GM21737 (cell line): Measurements from ENCODE around the gene GATAD2A.
A peak's percentile ranks its signal among the peaks of the same experiment; 100 is the strongest.

Source experiments
- ATAC-seq: cut with Tn5 transposase; IDR thresholded peaks from one replicate; pipeline ENCODE4 v1.9.1; 2021; ENCODE audit warnings: mild to moderate bottlenecking, moderate library complexity; ENCODE audit not compliant: unreplicated experiment

The GATAD2A gene

GRCh38 chr19:19529783-19530422 lies 124.4 kb downstream of the GATAD2A start:
- ATAC-seq = no peak

GRCh38 chr19:19530423-19530804 lies 124.9 kb downstream of the GATAD2A start:
- no peak for ATAC-seq

GRCh38 chr19:19530889-19531288 lies 125.4 kb downstream of the GATAD2A start:
- no peak for ATAC-seq

GRCh38 chr19:19531951-19532805 lies 126.7 kb downstream of the GATAD2A start:
- ATAC-seq = peak; percentile 50

GRCh38 chr19:19532806-19533701 lies 127.6 kb downstream of the GATAD2A start:
- no peak for ATAC-seq

- no peak for ATAC-seq
These were observed 128.4 kb downstream of the GATAD2A start for GRCh38 chr19:19533841-19534240.

- no peak for ATAC-seq
These were observed 129.2 kb downstream of the GATAD2A start for GRCh38 chr19:19534556-19535265.

GRCh38 chr19:19535311-19536191 lies 130.1 kb downstream of the GATAD2A start:
- no peak for ATAC-seq

- no peak for ATAC-seq
These were observed 131.9 kb downstream of the GATAD2A start for GRCh38 chr19:19537075-19538048.

- no peak for ATAC-seq
These were observed 132.7 kb downstream of the GATAD2A start, which contains the start of gene CILP2 for GRCh38 chr19:19538061-19538784. Gene CILP2 (plus strand): TSS chr19:19538265. CDS start chr19:19538350, 85 bp downstream.

- no peak for ATAC-seq
These were observed 133.3 kb downstream of the GATAD2A start for GRCh38 chr19:19538785-19539166.

- no peak for ATAC-seq
These were observed 134.2 kb downstream of the GATAD2A start for GRCh38 chr19:19539698-19540063.

- no peak for ATAC-seq
These were observed 134.7 kb downstream of the GATAD2A start for GRCh38 chr19:19540064-19540714.

GRCh38 chr19:19540715-19541515 lies 135.4 kb downstream of the GATAD2A start:
- no peak for ATAC-seq

- ATAC-seq = no peak
These were observed 136.1 kb downstream of the GATAD2A start for GRCh38 chr19:19541616-19542015.

GRCh38 chr19:19542507-19542906 lies 137.0 kb downstream of the GATAD2A start:
- ATAC-seq = no peak

- ATAC-seq = no peak
These were observed 137.6 kb downstream of the GATAD2A start for GRCh38 chr19:19543101-19543500.
